ENCODE data around the gene SASH1.

The SASH1 gene

GRCh38 chr6:148463671-148464070 is 121.0 kb downstream of the SASH1 start:
- no peak for DNase-seq

GRCh38 chr6:148464319-148465010 is 121.8 kb downstream of the SASH1 start:
- DNase-seq, result peak; percentile 74

- DNase-seq, result no peak
Observed at GRCh38 chr6:148465011-148465335, 122.3 kb downstream of the SASH1 start.

DNA sequence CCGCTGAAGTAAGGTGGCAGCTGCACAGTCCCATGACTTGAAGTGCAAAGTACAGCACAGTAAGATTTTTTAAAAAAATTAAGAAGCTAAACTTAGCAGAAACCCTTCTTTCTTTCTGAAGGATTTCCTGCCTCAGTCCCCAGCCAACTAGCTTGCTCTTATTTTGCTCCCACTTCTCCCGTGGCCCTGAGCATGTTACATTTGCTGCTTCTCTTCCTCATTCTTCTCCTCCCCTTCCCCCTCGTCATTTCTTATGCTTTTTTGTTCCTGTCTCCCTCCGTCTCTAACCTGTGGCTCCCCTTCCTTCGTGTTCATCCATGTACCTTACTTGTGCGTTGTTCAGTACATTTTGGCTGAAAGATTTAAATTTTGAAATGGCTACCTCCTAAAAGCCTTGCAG is 123.0 kb downstream of the SASH1 start:
- DNase-seq, result no peak

DNA sequence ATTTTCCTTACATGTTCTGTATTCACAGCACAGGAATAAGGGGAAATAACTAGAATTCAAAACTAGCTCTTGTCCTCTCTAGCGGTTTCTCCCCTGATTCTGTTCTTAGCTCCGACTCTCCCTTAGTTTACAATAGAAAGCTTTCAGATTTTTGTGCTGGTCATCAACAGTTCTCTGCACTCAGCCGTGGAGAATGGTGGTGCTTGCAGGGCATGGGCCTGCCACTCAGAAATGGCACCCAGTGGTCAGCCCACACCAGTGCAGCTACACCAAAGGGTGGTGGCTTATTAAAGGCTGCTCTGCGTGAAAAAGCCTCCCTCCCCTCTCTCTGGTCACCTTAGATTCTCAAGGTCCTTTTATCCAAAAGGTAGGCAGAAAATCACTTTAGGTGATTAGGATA is 123.5 kb downstream of the SASH1 start:
- no peak for DNase-seq

- no peak for DNase-seq
Observed at GRCh38 chr6:148467926-148468325, 125.3 kb downstream of the SASH1 start.

DNA sequence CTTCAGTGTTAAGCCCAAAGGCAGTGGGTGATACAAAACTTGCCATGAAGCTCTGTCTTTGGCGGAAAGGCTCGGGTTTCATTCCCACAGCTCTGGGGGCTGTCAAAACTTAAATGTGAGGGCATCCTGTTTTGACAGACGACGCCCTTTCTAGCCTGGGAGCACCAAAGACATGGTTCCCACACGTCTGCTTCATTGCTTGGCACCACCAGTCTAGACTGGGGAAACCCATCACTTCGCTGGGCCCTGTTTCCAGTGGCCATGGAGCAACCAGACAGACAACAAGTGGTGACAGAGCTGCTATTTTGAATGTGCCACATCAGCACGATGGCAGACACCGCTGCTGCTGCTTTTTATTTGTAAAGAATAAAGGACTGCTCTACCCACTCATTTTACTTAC is 127.5 kb downstream of the SASH1 start:
- DNase-seq, result no peak

DNA sequence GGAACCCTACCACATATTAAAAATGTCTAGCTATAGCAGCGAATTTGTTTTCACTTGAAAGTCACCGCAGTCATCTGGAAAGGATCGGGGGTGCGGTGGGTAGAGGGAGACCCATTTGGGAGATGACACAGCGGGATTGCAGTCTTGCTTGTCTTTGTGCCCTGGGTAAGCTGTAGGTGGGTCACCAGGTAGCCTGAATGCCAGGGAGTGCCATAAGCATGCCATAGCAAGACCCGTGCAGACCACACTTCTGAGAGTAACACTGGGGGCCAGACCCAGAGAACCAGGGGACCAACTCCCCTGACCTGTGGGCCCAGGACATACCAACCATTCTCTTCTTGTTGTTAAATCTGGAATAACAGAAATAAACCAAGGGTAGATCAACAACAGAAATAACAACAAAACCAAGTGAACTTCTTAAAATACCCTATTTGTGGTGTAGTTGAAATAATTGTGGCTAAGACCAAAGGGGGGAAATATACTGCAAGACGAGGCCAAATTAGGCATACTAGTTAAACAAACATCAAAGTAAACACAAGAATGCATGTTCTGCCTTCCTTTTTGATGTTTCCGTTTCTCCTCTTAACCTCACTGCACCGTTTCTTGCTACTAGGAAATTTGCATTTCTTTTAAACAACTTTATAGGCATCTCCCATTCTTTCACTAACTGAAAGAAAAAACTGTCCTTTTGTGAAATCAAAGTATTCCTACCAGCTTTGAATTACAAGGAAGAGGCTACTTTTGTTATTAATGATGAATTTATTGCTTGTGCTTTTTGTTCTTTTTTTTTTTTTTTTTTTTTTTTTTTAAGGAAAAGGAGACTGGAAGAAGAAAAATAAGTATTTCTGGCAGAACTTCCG is 128.2 kb downstream of the SASH1 start:
- no peak for DNase-seq

DNA sequence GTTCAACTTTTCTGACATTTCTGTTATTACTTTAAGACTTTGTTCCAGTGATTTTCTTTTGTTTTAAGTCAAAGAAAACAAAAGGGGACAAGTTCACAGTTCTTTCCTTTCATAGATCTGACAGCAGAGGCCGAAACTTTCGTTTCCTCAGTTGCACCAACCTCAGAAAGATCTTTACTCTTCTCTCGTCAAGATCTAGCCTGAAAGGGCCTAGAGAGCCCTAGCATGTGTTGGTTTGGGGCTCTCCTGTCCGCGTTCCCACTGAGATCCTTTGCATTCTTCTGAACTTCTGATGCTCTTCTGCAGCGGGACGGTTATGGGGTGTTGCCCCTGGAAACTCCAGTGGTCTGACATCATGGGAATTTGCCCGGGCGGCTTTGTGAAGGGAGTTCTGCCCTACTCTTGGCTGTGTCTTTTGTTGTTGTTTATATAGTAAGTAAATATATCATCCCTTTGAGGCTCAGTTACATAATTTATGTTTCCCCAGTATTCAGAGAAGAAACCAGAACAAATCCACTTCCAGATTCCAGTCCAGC is 129.1 kb downstream of the SASH1 start:
- DNase-seq, result no peak

GRCh38 chr6:148472171-148473105 is 129.8 kb downstream of the SASH1 start:
- DNase-seq, result no peak

DNA sequence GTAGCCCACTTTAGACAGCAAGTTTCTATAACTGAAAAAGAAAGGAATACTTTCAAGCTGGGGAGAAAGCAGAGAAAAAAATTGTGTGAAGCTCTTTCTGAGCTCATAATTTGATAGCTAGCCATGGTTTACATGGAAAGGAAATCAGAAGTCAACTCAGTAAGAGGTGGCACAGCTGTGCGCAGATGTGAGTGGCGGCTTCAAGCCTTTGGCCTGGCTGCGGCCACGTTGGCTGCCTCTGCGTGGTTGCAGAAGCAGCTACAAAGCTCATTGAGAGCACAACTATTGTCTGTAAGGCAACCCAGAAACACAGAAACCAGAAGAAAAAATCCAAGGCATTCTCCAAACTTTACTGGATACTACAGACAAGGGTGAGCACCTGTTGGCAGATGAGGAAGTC is 136.9 kb downstream of the SASH1 start:
- DNase-seq, result no peak

- no peak for DNase-seq
Observed at GRCh38 chr6:148487461-148487860, 144.8 kb downstream of the SASH1 start.

DNA sequence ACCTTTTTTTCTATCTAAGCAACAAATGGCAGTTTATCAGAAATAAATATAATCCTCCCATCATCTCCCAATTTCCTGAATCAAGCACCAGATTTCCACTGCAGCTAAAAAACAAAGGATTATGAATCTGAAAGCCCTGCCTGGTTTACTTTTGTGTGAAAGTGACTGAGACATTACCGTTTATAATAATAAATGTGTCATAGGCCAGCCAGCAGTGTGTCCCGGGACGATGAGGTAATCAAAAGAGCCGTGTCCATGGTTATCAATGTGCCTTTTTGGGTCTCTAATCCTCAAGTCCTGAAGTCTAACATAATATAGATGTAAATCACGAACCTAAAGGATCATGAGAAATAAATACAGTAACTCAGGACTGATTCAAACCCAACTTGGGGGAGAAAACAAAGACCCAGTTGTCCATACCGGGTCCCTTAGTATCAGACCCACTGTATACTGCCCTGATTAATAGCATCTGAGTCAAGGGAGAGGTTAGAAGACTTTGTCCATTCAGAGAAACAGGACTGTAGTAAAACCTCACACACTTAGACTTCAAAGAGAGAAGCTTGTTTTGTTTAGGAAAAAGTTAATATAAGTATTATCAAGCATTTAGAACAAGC is 149.1 kb downstream of the SASH1 start:
- peak; percentile 26 for DNase-seq

- no peak for DNase-seq
Observed at GRCh38 chr6:148492654-148493290, 150.1 kb downstream of the SASH1 start.

- DNase-seq, result no peak
Observed at GRCh38 chr6:148493424-148493823, 150.8 kb downstream of the SASH1 start.

- DNase-seq, result no peak
Observed at GRCh38 chr6:148494226-148494625, 151.6 kb downstream of the SASH1 start.

- no peak for DNase-seq
Observed at GRCh38 chr6:148495029-148495428, 152.4 kb downstream of the SASH1 start.

DNA sequence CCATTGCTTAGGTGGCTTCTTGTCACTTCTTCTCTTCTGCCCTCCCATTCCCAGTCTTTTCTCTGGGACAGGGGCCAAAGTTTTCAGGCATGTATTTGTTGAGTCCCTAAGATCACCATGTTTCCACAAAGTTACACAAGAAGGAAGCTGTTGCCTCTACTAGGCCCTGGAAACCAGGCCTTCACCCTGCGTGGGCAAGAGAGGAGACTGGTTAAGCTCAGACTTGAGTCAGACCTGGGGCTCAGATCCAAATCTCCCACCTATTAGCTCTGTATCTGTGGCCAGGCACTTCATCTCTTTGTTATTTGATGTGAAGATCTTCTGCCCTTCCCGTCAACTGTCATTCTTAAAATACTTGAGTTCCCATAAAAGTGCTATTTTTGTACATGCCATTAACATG is 154.6 kb downstream of the SASH1 start:
- DNase-seq, result no peak

- no peak for DNase-seq
Observed at GRCh38 chr6:148497717-148498116, 155.1 kb downstream of the SASH1 start.

DNA sequence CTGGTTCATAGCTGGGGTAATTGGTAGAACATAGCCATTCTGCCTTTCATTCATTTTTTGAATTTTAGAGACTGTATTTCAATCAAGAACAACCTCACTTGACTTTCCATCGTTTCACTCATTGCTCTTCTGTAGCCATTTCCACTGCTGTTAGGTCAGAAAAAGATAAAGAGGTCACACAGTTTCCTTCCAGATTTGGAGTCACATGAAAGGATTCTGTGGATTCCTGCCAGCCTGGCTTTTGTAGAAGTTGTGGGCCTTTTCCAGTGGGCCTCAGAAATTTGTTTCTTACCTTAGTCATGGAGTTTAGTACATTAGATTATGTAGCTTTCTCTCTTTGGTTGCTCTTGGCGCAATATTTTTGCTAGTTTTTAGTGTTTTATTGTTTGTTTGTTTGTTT is 157.8 kb downstream of the SASH1 start:
- no peak for DNase-seq

- DNase-seq, result peak; percentile 94
Observed at GRCh38 chr6:148501178-148501590, 158.5 kb downstream of the SASH1 start.
